KBM-7 (cell line): ENCODE results near the gene C2CD2.

Source experiments
- DNase-seq: peaks from one replicate; pipeline ENCODE4 v3.0.0-alpha.2; 2015
- in situ Hi-C: fragments of 300-500 bp; cut with MboI; formaldehyde crosslinking; loops from 2 replicates; pipeline ENCODE4 v1.14.3; 2020; ENCODE audit warnings: low sequenced_read_pairs, low pct_unique_long_range_greater_than_20kb, mixed read lengths

The C2CD2 gene

DNA sequence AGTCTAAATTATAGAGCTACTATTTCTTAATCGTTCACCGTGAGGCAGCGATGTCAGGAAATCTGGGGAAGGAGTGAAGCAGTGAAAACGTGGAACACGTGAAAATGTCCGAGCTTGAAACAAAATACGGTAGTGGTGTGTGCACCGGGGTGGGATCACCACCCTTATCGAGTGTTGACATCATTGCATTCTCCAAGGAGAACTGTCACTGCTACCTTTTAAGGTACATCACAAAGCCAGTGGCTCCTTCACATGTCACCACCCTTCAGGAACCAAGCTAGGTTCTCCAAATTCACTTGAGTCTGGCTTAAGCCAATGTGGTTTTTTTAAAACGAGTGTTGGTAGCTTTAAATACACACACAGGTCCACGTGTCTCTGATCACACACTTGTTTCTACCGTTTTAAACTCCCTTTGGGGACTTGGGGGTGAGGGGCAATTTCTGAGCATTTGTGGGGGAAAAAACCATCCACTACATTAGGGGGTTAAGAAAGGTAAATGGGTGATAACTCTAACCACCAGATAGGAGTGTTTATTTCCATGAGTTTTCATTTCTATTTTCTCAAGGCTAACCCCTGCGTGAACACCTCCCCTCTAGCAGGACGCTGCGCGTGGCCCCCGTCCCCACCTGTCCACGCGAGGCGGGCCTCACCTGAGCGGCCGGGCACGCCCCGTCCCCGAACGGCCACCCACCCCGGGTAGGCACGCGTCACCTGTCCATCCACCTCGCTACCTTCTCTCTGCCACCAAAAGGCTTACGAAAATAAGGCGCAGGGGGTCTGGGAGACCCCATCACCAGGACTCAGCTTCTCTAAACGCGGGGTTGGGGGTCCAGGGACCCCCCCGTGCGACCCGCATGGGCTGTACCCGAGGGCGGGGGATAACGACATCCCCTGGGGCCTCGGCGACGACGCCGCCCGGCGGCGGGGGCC is 75.7 kb downstream of the C2CD2 start:
- in situ Hi-C loops: no loop called here
- peak; percentile 58 for DNase-seq

DNA sequence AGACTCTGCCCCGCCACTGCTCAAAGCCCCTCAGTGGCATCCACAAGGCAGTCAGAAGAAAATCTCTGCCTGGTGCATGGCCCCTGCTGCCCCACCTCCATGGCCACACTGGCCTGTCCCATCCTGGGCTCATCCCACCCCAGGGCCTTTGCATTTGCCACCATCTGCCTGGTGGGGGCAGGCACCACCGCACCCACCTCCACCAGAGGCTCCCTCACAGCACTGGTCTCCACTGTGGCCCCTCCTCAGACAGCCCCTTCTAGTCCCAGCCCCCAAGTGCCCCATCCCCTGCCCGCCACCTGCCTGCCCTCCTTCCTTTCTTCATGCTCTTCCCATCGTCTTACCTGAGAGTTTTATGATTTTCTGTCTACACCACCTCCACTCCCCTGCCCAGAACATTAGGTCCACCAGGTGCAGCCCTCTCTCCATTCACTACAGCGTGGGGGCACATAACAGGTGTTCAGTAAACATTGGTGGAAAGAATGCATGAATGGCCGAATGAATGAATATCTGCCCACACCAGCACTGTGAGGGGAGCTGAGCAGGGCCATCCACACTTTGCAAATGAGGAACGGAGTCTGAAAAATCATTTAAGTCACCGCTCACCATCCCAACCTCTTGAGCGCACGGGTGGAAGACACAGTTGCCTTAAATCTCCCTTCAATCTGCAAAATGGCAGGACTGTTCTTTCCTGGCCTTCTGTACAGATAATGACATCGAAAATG is 76.7 kb downstream of the C2CD2 start:
- DNase-seq: no peak
- in situ Hi-C loops: no loop called here

DNA sequence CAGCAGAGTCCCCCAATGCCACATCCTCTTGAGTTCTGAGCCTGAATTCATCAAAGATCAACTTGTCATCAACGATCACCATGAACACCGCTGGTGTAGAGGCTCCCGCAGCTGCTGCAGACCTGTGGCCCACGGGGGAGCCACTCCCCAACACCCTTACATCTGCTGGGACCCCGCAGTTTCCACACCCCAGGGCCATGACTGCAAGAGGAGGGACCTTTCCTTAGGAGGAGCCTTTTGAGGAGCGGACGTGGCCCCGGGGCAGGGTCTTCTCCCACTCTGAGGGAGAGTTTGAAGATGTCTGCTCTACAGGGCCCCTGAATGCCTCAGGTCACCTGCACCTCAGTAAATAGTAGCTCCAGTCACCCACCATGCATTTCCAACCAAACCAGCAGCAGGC is 77.4 kb downstream of the C2CD2 start:
- in situ Hi-C loops: no loop called here

DNA sequence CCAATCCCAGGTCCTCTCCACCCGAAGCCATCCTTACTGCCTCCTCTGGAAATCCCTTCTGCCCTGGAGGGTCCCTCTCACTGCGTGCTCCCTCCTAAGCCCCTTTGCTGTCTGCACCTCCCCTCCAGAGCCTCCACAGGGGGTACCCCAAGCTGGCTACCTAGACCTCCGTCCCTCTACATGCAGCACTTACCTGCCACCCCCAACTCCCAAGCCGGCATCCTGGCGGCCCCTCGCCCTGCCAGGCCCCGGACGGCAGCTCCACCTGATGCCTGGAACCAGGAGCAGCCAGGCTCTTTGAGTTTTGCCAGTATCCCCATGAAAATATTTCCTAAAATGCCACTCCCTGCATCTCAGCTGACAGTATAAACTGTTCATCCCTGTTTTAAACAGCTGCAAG is 78.7 kb downstream of the C2CD2 start:
- no peak for DNase-seq
- in situ Hi-C loops: no loop called here

More for the DNA sequence above, 77.4 kb downstream of the C2CD2 start:
- DNase-seq: no peak

DNA sequence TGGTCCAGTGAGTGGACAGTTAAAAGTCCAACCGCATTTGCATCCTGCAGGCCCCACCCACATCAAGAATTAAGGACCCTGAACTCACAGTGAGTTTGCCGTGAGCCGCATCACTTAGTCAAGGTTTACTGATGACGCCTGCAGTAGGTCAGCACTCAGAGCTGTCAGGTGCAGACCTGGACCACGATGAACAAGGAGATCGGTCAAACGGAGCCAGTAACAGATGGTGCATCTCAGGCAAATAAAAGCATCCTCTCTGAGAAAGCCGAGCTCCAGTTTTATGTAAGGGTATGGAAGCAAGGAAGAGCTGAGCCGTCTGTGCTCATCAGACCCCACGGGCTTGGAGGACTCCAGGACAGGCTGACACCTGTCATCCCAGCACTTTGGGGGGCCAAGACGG is 79.2 kb downstream of the C2CD2 start:
- in situ Hi-C loops: no loop called here
- no peak for DNase-seq

DNA sequence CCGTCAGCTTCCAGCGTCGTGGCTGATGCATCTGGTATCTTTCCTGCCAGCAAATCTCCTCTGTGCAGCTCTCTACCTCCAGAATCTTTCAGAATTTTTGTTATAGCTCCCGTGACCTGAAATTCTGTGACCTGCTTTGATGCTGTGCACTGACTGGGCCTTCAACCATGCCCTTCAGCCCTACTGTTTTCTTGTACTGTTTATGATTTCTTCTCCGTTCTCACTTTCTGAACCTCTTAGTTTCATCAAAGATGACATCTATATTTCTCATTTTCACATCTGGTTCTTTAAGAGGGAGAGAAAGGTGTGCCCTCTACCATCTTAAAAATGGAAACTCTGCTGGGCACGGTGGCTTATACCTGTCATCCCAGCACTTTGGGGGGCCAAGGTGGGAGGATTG is 80.4 kb downstream of the C2CD2 start:
- in situ Hi-C loops: no loop called here
- DNase-seq: no peak

DNA sequence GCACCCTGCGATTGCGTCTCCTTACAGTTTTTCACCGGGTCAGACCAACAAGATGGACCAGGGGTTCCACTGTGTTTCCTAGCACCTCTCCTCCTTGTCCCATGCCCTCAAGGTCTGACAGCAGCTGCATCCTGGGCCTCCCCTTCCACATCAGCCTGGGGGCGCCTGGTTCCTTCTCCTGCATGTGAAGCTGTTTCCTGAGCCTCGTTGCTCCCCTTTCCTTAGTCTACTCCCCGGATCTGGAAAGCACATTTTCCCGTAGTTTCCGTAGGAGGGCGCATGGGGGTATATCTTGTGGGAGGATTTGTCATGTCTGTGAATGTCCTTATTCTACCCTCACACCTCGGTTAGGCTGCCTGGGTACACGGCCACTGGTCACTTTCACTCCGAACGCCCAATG is 80.8 kb downstream of the C2CD2 start:
- DNase-seq: no peak
- in situ Hi-C loops: no loop called here

DNA sequence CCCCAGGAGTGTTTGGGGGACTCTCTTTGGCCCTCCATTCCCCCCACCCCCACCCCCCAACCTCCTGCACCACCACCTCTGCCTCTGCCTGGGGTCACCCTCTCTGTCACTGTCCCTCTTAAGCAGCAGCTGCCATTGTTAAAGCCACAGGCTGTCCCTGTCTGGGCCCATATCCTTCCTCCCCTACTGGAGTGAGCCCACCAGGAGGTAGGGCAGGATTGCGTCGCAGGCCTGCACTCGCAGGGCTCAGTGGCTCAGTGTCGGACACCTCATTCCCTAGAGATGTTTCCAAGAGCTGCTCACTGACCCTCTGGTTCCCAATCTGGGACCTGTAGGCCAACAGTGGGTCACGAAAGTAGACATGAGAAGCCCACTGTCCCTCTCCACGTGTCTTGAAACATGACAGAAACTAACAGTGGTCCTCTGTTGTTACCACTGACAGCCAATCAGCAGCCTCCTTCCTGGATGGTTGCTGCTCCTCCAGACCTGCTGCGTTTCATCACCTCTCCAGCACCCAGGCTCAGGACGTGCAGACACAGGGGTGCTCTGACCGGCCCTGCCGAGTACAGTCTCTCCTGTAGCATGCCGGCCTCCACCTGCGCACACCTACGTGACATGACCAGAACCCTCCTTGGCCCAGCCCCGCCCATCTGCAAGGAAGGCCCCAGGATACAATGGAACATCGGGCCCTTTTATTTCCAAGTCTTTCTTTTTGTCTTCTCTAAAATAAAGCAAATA is 82.4 kb downstream of the C2CD2 start:
- in situ Hi-C loops: no loop called here
- no peak for DNase-seq

DNA sequence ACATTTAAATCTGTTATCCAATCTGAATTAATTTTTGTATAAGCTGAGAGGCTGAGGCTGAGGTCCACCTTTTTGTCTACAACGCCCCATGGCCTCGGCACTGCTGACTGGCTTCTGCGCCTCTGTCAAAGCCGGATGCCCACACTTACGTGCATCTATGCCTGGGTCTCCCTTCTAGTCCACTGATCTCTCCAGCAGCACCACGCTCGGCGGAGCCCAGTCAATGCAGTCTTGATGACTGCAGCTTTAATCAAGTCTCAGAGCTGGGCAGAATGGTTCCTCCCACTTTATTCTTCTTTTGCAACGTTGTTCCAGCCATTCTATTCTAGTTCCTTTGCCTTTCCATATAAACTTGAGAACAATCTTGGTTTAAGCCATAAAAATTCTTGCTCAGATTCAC is 84.0 kb downstream of the C2CD2 start:
- in situ Hi-C loops: no loop called here
- DNase-seq: no peak

DNA sequence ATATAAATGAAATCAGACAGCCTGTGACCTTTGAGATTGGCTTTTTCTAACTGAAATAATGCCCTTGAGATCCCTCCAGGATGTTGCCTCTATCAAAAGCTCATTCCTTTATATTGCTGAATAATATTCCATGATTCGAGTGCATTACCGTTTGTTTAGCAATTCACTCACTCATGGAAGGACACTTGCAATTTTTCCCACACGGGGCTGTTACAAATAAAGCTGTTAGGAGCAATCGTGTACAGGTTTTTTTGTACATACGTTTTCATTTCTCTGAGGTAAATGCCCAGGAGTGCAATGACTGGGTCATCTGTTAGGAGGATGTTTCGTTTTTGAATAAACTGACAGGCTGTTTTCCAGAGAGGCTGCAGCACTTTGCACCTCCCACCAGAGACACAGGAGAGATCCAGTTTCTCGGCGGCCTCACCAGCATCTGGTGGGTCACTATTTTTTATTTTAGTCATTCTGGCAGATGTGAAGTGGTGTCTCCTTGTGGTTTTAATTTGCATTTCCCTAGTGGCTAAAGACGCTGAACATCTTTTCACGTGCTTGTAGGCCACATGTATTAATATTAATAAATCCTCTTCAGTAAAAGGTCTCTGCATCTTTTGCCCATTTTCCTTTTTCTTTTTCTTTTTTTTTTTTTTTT is 85.6 kb downstream of the C2CD2 start:
- DNase-seq: no peak
- in situ Hi-C loops: no loop called here

DNA sequence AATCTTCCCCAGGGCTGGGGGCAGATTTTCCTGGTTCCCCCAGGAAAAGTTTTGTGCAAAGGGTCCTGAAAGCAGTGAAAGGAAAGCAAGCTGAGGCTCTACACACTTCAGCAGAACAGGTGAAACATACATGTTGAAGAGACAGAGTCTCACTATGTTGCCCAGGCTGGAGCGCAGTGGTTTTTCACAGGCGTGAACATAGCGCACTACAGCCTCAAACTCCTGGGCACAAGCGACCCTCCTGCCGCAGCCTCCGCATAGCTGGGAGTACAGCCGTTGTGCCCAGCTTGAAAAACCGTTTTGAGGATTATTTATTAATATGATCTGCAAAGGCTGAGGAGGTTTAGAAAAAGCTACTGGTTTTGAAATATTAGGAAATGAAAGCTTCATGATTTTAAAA is 86.5 kb downstream of the C2CD2 start:
- no peak for DNase-seq
- in situ Hi-C loops: no loop called here

DNA sequence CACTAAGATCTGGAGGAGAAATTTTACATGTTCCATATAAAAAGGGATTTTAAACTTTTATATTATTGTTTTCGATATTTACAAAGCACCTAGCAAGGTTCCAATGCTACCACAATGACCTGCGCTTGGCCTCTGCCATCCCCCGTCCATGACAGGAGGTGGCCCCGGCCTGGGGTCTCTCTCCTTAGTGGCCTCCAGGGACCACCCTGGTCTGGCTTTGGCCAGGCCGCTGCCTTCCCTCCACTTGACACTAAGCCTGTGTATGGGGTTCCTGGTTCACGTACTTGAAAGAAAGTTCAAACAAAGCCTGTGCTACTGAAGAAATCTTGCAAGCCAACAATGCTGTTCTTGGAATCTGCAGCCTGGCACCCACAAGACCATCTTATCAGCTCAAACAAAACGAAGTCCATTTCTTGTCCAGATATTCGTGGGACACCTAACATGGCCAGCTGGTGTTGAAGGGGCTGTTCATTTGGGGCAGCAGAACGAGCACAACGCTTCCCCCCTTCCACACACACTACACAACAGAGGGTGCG is 87.5 kb downstream of the C2CD2 start:
- in situ Hi-C loops: no loop called here
- DNase-seq: no peak

DNA sequence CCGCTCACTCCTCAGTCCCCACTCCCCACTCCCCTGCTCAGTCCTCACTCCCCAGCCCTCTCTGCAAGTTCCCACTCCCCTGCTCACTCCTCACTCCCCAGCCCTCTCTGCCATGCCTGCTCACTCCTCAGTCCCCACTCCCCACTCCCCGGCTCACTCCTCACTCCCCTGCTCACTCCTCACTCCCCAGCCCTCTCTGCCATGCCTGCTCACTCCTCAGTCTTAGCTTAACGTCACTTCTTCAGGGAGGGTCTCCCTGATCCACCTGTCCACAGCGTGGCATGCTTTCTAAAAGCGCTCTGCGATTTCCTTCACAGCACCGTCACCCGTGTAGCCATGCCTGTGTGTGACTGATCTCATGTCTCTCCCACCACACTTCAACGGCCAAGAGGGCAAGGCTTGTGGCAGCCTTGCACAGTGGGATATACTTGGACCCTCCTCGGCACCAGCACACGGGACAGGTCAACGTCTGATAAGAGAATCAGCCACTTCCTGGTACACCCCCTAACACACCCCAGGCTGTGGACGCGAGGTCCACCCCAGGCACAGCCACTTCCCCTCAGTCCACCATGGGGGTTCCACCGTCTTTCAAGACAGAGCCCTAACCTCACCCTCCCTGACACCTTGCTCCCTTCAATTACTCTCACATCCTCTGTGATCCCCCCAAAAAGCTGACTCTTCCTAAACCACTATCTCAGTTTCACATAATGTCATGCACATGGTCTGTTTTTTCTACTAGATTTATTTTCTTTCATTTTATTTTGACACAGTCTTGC is 88.6 kb downstream of the C2CD2 start:
- no peak for DNase-seq
- in situ Hi-C loops: no loop called here

DNA sequence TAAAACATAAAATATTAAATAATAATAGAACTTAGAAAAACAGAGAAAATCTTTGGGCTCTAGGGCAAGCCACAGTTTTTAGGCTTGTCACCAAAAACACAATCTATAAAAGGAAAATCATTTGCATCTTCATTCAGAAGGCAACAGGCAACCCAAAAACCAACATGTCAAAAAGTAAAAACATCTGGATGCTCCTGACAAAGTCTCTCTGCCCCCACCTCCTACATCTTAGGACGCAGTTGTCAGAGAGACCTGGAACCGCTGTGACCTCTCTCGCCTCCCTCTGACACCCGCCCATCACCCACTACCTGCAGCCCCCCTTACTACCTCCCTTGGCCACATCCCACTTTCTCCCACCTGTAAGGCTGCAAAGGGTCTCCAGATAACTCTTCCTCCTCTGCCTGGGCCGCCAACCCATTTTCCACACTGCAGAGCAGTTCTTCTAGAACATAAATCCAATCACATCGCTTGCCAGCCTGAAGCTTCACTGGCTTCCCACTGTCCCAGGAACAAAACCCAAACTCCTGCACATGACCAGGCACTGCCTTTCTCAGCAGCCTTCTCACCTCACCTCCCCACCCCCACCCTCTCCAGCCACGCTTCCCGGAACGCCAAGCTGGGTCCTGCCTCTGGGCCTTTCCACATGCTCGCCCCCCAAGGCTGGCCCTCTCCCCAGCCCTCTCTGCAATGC is 89.4 kb downstream of the C2CD2 start:
- no peak for DNase-seq
- in situ Hi-C loops: no loop called here

DNA sequence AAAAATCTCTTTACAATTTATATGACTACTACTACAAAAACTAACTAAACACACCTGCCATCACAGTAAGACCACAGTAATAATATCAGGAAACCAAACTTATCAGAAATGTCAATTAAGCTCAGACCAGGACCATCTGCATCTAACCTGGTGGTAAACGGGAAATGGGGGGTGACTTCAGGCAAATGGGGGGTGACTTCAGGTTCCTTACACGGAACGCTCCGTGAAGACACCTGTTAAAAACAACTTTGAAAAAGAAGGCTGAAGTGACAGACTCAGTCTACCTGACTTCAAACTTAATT is 90.4 kb downstream of the C2CD2 start:
- in situ Hi-C loops: no loop called here
- no peak for DNase-seq

DNA sequence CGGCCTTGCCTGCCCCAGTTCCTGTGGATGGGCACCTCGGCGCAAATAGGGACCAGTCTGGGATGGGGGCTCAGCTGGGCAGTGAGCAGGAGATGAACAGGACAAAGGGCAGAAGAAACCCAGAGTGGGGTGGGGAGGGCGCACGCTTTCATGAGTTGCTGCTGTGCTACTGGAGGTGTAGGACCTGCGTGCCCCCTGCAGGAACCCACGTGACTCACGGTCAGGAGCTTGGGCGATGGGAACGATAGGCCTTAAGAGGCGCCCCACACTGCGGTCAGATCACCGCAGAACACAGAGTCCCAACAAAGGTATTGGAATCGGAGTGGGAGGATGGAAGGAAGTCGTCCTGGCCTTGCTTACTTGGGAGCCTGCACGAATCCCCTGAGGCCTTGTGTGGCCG is 91.8 kb downstream of the C2CD2 start:
- in situ Hi-C loops: no loop called here

DNA sequence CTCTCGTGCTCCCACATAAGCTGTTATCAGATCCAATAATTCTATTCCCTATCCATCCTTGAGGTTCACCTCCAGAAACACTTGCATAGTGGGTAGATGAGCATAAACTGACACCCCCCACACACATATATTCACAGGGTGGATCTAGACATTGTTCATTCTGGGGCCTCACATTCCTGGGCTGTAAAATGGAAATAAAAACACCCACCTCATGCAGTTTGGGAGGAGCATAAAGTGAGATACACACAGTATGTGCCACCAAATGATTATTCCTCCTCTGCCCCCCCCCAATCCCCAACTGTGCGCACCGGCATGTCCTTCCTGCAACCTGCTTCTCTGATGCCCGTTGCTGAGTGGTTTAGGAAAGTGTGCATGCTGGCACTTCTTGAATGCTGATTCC is 92.6 kb downstream of the C2CD2 start:
- in situ Hi-C loops: no loop called here
- DNase-seq: no peak

More for the DNA sequence above, 91.8 kb downstream of the C2CD2 start:
- DNase-seq: no peak

DNA sequence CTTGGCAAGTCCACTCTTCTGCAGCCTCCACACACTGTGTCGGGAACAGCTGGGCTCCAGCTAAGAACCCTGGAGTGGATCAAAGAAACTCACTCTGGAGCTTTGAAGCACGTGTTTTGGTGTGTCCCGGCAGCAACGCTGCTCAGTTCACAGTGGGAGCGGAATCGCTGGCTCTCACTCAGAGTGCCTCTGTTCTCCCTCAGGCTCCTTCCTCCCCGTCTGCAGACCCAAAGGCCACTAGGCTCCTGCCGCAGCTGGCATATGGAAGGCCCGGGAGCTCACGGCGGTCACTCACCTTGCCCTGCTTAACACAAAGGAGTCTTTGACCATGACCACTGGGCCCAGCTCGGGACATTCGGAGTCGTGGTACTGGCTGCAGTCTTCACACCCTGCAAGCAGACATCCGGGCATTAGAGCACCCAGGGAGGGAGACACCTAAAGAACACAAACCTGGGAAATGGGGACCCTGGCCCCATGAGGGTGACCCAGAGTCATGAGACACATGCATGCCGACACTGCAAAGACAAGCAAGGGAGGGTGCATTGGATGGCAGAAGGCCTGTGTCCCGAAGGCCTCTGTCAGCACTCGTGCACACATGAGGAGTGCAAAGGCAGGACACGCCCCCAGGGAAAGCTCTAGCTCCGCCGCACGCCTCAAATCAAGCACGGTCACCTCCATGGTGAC is 94.4 kb downstream of the C2CD2 start:
- in situ Hi-C loops: no loop called here

More for the DNA sequence above, 94.4 kb downstream of the C2CD2 start:
- no peak for DNase-seq
